Gastrocnemius medialis (tissue), 4 donors: ENCODE results near the gene SH2D1B. TPM values are rescaled to one million over a fixed set of nuclear protein-coding genes. Genes with fewer than 3 reads are reported as not detected.
A peak's percentile ranks its signal among the peaks of the same experiment; 100 is the strongest.

ENCODE experiments used
- ATAC-seq, 2 donors: fragments of 150-250 bp; one replicate each; pipeline ENCODE4 v1.9.1; 2016
- DNase-seq, 2 donors: peaks; one replicate each; pipeline ENCODE4 v3.0.0-alpha.2; 2019
- H3K27ac ChIP-seq, 4 donors: fragments of 200-600 bp; sonication (generic); 1 replicate in 1 of 4; 2 replicates in 3 of 4; pipeline ENCODE4 v1.5.1; 2016 to 2018; ENCODE audit warnings: mild to moderate bottlenecking in 2 of 4, moderate library complexity in 1 of 4
- H3K27me3 ChIP-seq, 3 donors: fragments of 200-600 bp; sonication (generic) in 2 of 3; 1 replicate in 1 of 3; 2 replicates in 2 of 3; pipeline versions ENCODE4 v1.5.1 to v1.6.0; 2016 to 2019; ENCODE audit warnings: mild to moderate bottlenecking in 1 of 3, moderate library complexity in 1 of 3
- H3K36me3 ChIP-seq, 2 donors: fragments of 200-600 bp; sonication (generic) in 1 of 2; one replicate each; pipeline ENCODE4 v1.5.1; 2017 to 2018
- H3K4me1 ChIP-seq, 2 donors: fragments of 200-600 bp; sonication (generic) in 1 of 2; one replicate each; pipeline ENCODE4 v1.5.1; 2016 to 2017; ENCODE audit warnings: mild to moderate bottlenecking in 2 of 2
- H3K4me3 ChIP-seq, 4 donors: fragments of 200-600 bp; sonication (generic) in 3 of 4; 1 replicate in 1 of 4; 2 replicates in 3 of 4; pipeline ENCODE4 v1.5.1; 2016 to 2019; ENCODE audit warnings: mild to moderate bottlenecking in 2 of 4
- H3K9me3 ChIP-seq, 3 donors: fragments of 200-600 bp; sonication (generic) in 2 of 3; 1 replicate in 1 of 3; 2 replicates in 2 of 3; pipeline ENCODE4 v1.5.1; 2016 to 2019
- CTCF ChIP-seq, 5 experiments: fragments of 450-650 bp in 3 of 5; fragments of 200-600 bp in 2 of 5; sonication (generic) in 2 of 5; IDR thresholded peaks in 4 of 5; conservative IDR thresholded peaks in 1 of 5; 1 replicate in 4 of 5; 2 replicates in 1 of 5; pipeline ENCODE4 v1.5.1; 2016 to 2019; ENCODE audit warnings: antibody characterized with exemption in 5 of 5, mild to moderate bottlenecking in 3 of 5, moderate library complexity in 3 of 5
- POLR2A ChIP-seq, 2 donors: fragments of 450-650 bp; IDR thresholded peaks; one replicate each; pipeline ENCODE4 v1.6.1; 2017; ENCODE audit warnings: antibody characterized with exemption in 2 of 2, mild to moderate bottlenecking in 2 of 2, moderate library complexity in 2 of 2
- in situ Hi-C, 4 donors: fragments of 200-750 bp; cut with MboI; loops; one replicate each; pipeline versions ENCODE4 v1.15.0 to v1.8.0; 2017; ENCODE audit warnings: low sequenced_read_pairs in 4 of 4
- intact Hi-C: fragments of 100-400 bp; cut with DNase I; formaldehyde crosslinking; loops from one replicate; pipeline ENCODE4 v1.15.1; 2023; ENCODE audit warnings: low total_unique reads
- total RNA-seq, 4 donors: library from RNA; depleted of rRNA; stranded (reverse); fragments of >200 nt; gene quantifications; one replicate each; pipeline versions ENCODE4 v1.1.0 to v1.2.3, GENCODE V29; 2016

Gene SH2D1B
- total RNA-seq, 4 donors from 2014 or later: 2.1 to 34.2 (median 4.1) TPM

GRCh38 chr1:162367772-162368171 is 44.2 kb downstream of the SH2D1B start:
- in situ Hi-C loops (no loop called here), intact Hi-C loops (no loop called here)
- DNase-seq (no peak), ATAC-seq (no peak)
- no peak overlapping the region for H3K4me3 ChIP-seq
- no peaks in the 10 kb centered on the region for H3K27me3 ChIP-seq
- no peak overlapping the region for H3K27ac ChIP-seq
- H3K9me3 ChIP-seq: no peaks in the 10 kb centered on the region
- TF ChIP-seq CTCF (IDR thresholded peaks at IDR 0.05 in 4 of 5, conservative IDR thresholded peaks at IDR 0.05 in 1 of 5): no peak
- TF ChIP-seq POLR2A (IDR thresholded peaks at IDR 0.05): no peak
- no peaks in the 10 kb centered on the region for H3K36me3 ChIP-seq
- H3K4me1 ChIP-seq: no peaks in the 10 kb centered on the region

- in situ Hi-C loops: no loop called here
- no peaks in the 10 kb centered on the region for H3K9me3 ChIP-seq
- no peak for ATAC-seq
Observed at GRCh38 chr1:162367073-162367472, 44.9 kb downstream of the SH2D1B start.

GRCh38 chr1:162366671-162367070 is 45.3 kb downstream of the SH2D1B start:
- Histone ChIP-seq H3K4me3 (peak overlapping the region in 2 of 4 donors; percentile 21 to 35), H3K4me1 (no peaks in the 10 kb centered on the region), H3K27me3 (no peaks in the 10 kb centered on the region), H3K36me3 (no peaks in the 10 kb centered on the region), H3K27ac (no peak overlapping the region), H3K9me3 (no peaks in the 10 kb centered on the region)
- intact Hi-C loops: no loop called here
- DNase-seq (no peak), ATAC-seq (no peak)
- no peak for TF ChIP-seq CTCF (IDR thresholded peaks at IDR 0.05 in 4 of 5, conservative IDR thresholded peaks at IDR 0.05 in 1 of 5)
- TF ChIP-seq POLR2A (IDR thresholded peaks at IDR 0.05): no peak
- in situ Hi-C loops: no loop called here

More at GRCh38 chr1:162367073-162367472, 44.9 kb downstream of the SH2D1B start:
- TF ChIP-seq CTCF (IDR thresholded peaks at IDR 0.05 in 4 of 5, conservative IDR thresholded peaks at IDR 0.05 in 1 of 5) (no peak), POLR2A (IDR thresholded peaks at IDR 0.05) (no peak)
- no peak for DNase-seq
- intact Hi-C loops: no loop called here
- Histone ChIP-seq H3K4me3 (peak overlapping the region in 2 of 4 donors; percentile 21 to 35), H3K4me1 (no peaks in the 10 kb centered on the region), H3K36me3 (no peaks in the 10 kb centered on the region), H3K27me3 (no peaks in the 10 kb centered on the region), H3K27ac (no peak overlapping the region)

DNA sequence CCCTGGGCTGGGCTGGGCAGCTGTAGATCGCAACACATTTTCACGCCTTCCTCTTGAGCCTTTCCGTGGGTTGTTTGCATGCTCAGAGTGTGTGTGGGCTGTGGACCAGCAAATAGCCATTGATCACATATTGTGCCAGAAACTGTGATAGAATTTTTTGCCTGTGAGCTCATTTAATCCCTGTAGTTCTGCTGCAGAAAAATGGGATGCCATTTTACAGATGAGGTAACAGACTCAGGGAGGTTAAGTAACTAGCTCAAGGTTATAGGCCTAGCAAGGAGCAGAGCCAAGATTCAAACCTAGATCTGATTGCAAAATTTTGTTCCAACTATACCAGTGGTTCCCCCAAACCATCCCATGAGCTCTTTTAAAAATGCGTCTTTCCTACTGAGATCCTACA is 45.8 kb downstream of the SH2D1B start:
- ATAC-seq (no peak), DNase-seq (no peak)
- no peak overlapping the region for H3K27ac ChIP-seq
- in situ Hi-C loops: no loop called here
- no peaks in the 10 kb centered on the region for H3K36me3 ChIP-seq
- no peaks in the 10 kb centered on the region for H3K4me1 ChIP-seq
- H3K4me3 ChIP-seq: no peak overlapping the region
- no peaks in the 10 kb centered on the region for H3K9me3 ChIP-seq
- H3K27me3 ChIP-seq: no peaks in the 10 kb centered on the region
- intact Hi-C loops: no loop called here
- TF ChIP-seq CTCF (IDR thresholded peaks at IDR 0.05 in 4 of 5, conservative IDR thresholded peaks at IDR 0.05 in 1 of 5) (no peak), POLR2A (IDR thresholded peaks at IDR 0.05) (no peak)
